SK-N-MC (cell line): ENCODE data around the gene PHRF1.

Experiments used
- EZH2 ChIP-seq: fragments of 200-600 bp; sonication (generic); IDR thresholded peaks from one replicate; pipeline ENCODE4 v1.6.1; 2017; ENCODE audit warnings: antibody characterized with exemption
- FOXP2 ChIP-seq: optimal IDR thresholded peaks from 2 replicates; pipeline ENCODE3; 2011; ENCODE audit warnings: mild to moderate bottlenecking, moderate library complexity; ENCODE audit not compliant: insufficient read depth; ENCODE audit errors: extremely low read length, control extremely low read depth

DNA sequence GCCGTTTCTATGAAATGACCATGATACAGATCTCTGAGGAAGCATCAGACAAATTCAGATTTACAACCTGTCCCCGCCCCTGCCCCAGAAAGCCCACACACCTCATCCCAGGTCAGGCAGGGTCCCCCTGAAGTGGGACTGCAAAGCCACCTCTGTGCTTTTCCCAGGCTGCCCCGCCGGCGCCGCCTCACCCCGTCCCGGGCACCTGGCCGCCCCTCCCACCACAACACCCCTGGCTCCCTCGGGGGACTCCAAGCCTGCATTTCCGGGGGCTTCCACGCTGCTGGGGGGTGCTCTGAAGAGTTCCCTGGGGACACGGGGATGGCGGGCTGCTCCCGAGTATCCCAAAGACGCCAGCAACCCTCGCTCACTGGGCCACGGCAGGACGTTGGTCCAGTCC, 84.0 kb downstream of the PHRF1 start:
- TF ChIP-seq FOXP2 (no peak), EZH2 (no peak)
